ENCODE results near the gene PPM1A. TPM values are rescaled to one million over a fixed set of nuclear protein-coding genes. Genes with fewer than 3 reads are reported as not detected.

Gene PPM1A
- total and polyA plus RNA-seq, 3 experiments from 2014 or later: 22.3 to 55.3 (median 54.6) TPM

GRCh38 chr14:60232185-60232584 is 16.8 kb upstream of the PPM1A start:
- H3K27me3 ChIP-seq (ENCODE audit: insufficient read depth, low read length, poor library complexity, severe bottlenecking): no peaks in the 10 kb centered on the region

GRCh38 chr14:60233251-60233650 is 15.8 kb upstream of the PPM1A start:
- ChIA-PET POLR2A (no interaction called here), CTCF (no interaction called here)
- peaks cover 0 to 24% (median 1%) of the 10 kb centered on the region in 3 donors for H3K36me3 Mint-ChIP-seq
- H3K4me1 Mint-ChIP-seq: no peaks in the 10 kb centered on the region
- H3K27me3 ChIP-seq (ENCODE audit: insufficient read depth, low read length, poor library complexity, severe bottlenecking): no peaks in the 10 kb centered on the region
- H3K36me3 ChIP-seq (ENCODE audit: insufficient read depth, low read length): no peaks in the 10 kb centered on the region
- no peaks in the 10 kb centered on the region for H3K9me3 ChIP-seq (ENCODE audit: low read length)
- H3K4me3 Mint-ChIP-seq: no peak overlapping the region
- H3K27ac ChIP-seq (ENCODE audit: low read depth, low read length): no peak overlapping the region
- H3K27me3 Mint-ChIP-seq: peaks cover 3 to 16% of the 10 kb centered on the region in 2 donors
- H3K9me3 Mint-ChIP-seq: peaks cover 12 to 22% (median 16%) of the 10 kb centered on the region in 5 donors
- no peak overlapping the region for H3K4me3 ChIP-seq (ENCODE audit: low read length)
- H3K4me1 ChIP-seq (ENCODE audit: insufficient read depth, low read length): no peaks in the 10 kb centered on the region
- H3K27ac Mint-ChIP-seq: no peak overlapping the region
- no peak for DNase-seq

More at GRCh38 chr14:60232185-60232584, 16.8 kb upstream of the PPM1A start:
- Mint-ChIP-seq H3K27ac (no peak overlapping the region), H3K27me3 (peaks cover 3 to 13% of the 10 kb centered on the region in 2 donors), H3K4me3 (no peak overlapping the region), H3K4me1 (no peaks in the 10 kb centered on the region), H3K36me3 (peaks cover 0 to 24% (median 1%) of the 10 kb centered on the region in 3 donors), H3K9me3 (peaks cover 12 to 22% (median 16%) of the 10 kb centered on the region in 5 donors)
- Histone ChIP-seq H3K4me1 (ENCODE audit: insufficient read depth, low read length) (no peaks in the 10 kb centered on the region), H3K36me3 (ENCODE audit: insufficient read depth, low read length) (no peaks in the 10 kb centered on the region), H3K27ac (ENCODE audit: low read depth, low read length) (no peak overlapping the region), H3K4me3 (ENCODE audit: low read length) (no peak overlapping the region), H3K9me3 (ENCODE audit: low read length) (no peaks in the 10 kb centered on the region)
- no peak for DNase-seq
- CTCF ChIA-PET: no interaction called here
- POLR2A ChIA-PET: no interaction called here

GRCh38 chr14:60233891-60234290 is 15.1 kb upstream of the PPM1A start:
- H3K27me3 Mint-ChIP-seq: peaks cover 3 to 16% of the 10 kb centered on the region in 2 donors

GRCh38 chr14:60235440-60235839 is 13.6 kb upstream of the PPM1A start:
- Histone ChIP-seq H3K27ac (ENCODE audit: low read depth, low read length) (no peak overlapping the region), H3K4me1 (ENCODE audit: insufficient read depth, low read length) (no peaks in the 10 kb centered on the region), H3K4me3 (ENCODE audit: low read length) (no peak overlapping the region), H3K36me3 (ENCODE audit: insufficient read depth, low read length) (no peaks in the 10 kb centered on the region), H3K27me3 (ENCODE audit: insufficient read depth, low read length, poor library complexity, severe bottlenecking) (no peaks in the 10 kb centered on the region), H3K9me3 (ENCODE audit: low read length) (no peaks in the 10 kb centered on the region)
- Mint-ChIP-seq H3K36me3 (peaks cover 0 to 23% (median 1%) of the 10 kb centered on the region in 3 donors), H3K27me3 (peaks cover 3 to 16% of the 10 kb centered on the region in 2 donors), H3K4me3 (no peak overlapping the region), H3K9me3 (peaks cover 12 to 22% (median 16%) of the 10 kb centered on the region in 5 donors), H3K4me1 (no peaks in the 10 kb centered on the region), H3K27ac (no peak overlapping the region)
- ChIA-PET POLR2A (no interaction called here), CTCF (no interaction called here)
- DNase-seq: no peak

More at GRCh38 chr14:60233891-60234290, 15.1 kb upstream of the PPM1A start:
- H3K27ac ChIP-seq (ENCODE audit: low read depth, low read length): no peak overlapping the region
- Mint-ChIP-seq H3K4me3 (no peak overlapping the region), H3K9me3 (peaks cover 12 to 22% (median 16%) of the 10 kb centered on the region in 5 donors), H3K4me1 (no peaks in the 10 kb centered on the region), H3K36me3 (peaks cover 0 to 24% (median 1%) of the 10 kb centered on the region in 3 donors), H3K27ac (no peak overlapping the region)
- ChIA-PET POLR2A (no interaction called here), CTCF (no interaction called here)
- no peaks in the 10 kb centered on the region for H3K36me3 ChIP-seq (ENCODE audit: insufficient read depth, low read length)
- no peaks in the 10 kb centered on the region for H3K9me3 ChIP-seq (ENCODE audit: low read length)
- no peak for DNase-seq
- no peaks in the 10 kb centered on the region for H3K27me3 ChIP-seq (ENCODE audit: insufficient read depth, low read length, poor library complexity, severe bottlenecking)
- H3K4me3 ChIP-seq (ENCODE audit: low read length): no peak overlapping the region
- no peaks in the 10 kb centered on the region for H3K4me1 ChIP-seq (ENCODE audit: insufficient read depth, low read length)

- Histone ChIP-seq H3K27ac (ENCODE audit: low read depth, low read length) (no peak overlapping the region), H3K9me3 (ENCODE audit: low read length) (no peaks in the 10 kb centered on the region), H3K36me3 (ENCODE audit: insufficient read depth, low read length) (no peaks in the 10 kb centered on the region), H3K27me3 (ENCODE audit: insufficient read depth, low read length, poor library complexity, severe bottlenecking) (no peaks in the 10 kb centered on the region), H3K4me3 (ENCODE audit: low read length) (no peak overlapping the region), H3K4me1 (ENCODE audit: insufficient read depth, low read length) (no peaks in the 10 kb centered on the region)
- POLR2A ChIA-PET: no interaction called here
- Mint-ChIP-seq H3K36me3 (peaks cover 0 to 1% (median 0%) of the 10 kb centered on the region in 3 donors), H3K9me3 (no peaks in the 10 kb centered on the region), H3K27ac (no peak overlapping the region), H3K27me3 (peaks cover 6 to 20% of the 10 kb centered on the region in 2 donors), H3K4me1 (no peaks in the 10 kb centered on the region), H3K4me3 (no peak overlapping the region)
- CTCF ChIA-PET: interaction anchor here (2.0 kb wide), 1 partner anchor 8 kb away, joined by 6 read pairs; no protein-coding TSS in a partner anchor
- DNase-seq: no peak
Measured at GRCh38 chr14:60238955-60239354, 10.1 kb upstream of the PPM1A start.

GRCh38 chr14:60240139-60240856 is 8.7 kb upstream of the PPM1A start:
- H3K27me3 ChIP-seq (ENCODE audit: insufficient read depth, low read length, poor library complexity, severe bottlenecking): no peaks in the 10 kb centered on the region
- no peak for DNase-seq
- no peak overlapping the region for H3K27ac Mint-ChIP-seq
- POLR2A ChIA-PET: no interaction called here
- H3K9me3 Mint-ChIP-seq: no peaks in the 10 kb centered on the region
- H3K36me3 Mint-ChIP-seq: peaks cover 0 to 1% (median 0%) of the 10 kb centered on the region in 3 donors
- H3K4me1 Mint-ChIP-seq: no peaks in the 10 kb centered on the region
- no peak overlapping the region for H3K27ac ChIP-seq (ENCODE audit: low read depth, low read length)
- H3K4me3 ChIP-seq (ENCODE audit: low read length): no peak overlapping the region
- no peaks in the 10 kb centered on the region for H3K36me3 ChIP-seq (ENCODE audit: insufficient read depth, low read length)
- CTCF ChIA-PET: no interaction called here
- no peak overlapping the region for H3K4me3 Mint-ChIP-seq
- no peaks in the 10 kb centered on the region for H3K9me3 ChIP-seq (ENCODE audit: low read length)
- H3K27me3 Mint-ChIP-seq: peaks cover 6 to 17% of the 10 kb centered on the region in 2 donors
- H3K4me1 ChIP-seq (ENCODE audit: insufficient read depth, low read length): no peaks in the 10 kb centered on the region

GRCh38 chr14:60241091-60241490 is 7.9 kb upstream of the PPM1A start:
- Histone ChIP-seq H3K4me1 (ENCODE audit: insufficient read depth, low read length) (no peaks in the 10 kb centered on the region), H3K9me3 (ENCODE audit: low read length) (no peaks in the 10 kb centered on the region), H3K4me3 (ENCODE audit: low read length) (no peak overlapping the region), H3K36me3 (ENCODE audit: insufficient read depth, low read length) (no peaks in the 10 kb centered on the region), H3K27ac (ENCODE audit: low read depth, low read length) (no peak overlapping the region), H3K27me3 (ENCODE audit: insufficient read depth, low read length, poor library complexity, severe bottlenecking) (no peaks in the 10 kb centered on the region)
- H3K27me3 Mint-ChIP-seq: peaks cover 6 to 11% of the 10 kb centered on the region in 2 donors
- no peak overlapping the region for H3K27ac Mint-ChIP-seq
- H3K4me1 Mint-ChIP-seq: no peaks in the 10 kb centered on the region
- ChIA-PET CTCF (no interaction called here), POLR2A (no interaction called here)
- DNase-seq: no peak
- H3K36me3 Mint-ChIP-seq: no peaks in the 10 kb centered on the region
- H3K9me3 Mint-ChIP-seq: no peaks in the 10 kb centered on the region
- no peak overlapping the region for H3K4me3 Mint-ChIP-seq

- no peak overlapping the region for H3K27ac Mint-ChIP-seq
- no peaks in the 10 kb centered on the region for H3K9me3 ChIP-seq (ENCODE audit: low read length)
- H3K27me3 Mint-ChIP-seq: peaks cover 5 to 6% of the 10 kb centered on the region in 2 donors
- no peaks in the 10 kb centered on the region for H3K36me3 Mint-ChIP-seq
- H3K27ac ChIP-seq (ENCODE audit: low read depth, low read length): no peak overlapping the region
- H3K36me3 ChIP-seq (ENCODE audit: insufficient read depth, low read length): no peaks in the 10 kb centered on the region
- no peaks in the 10 kb centered on the region for H3K9me3 Mint-ChIP-seq
- H3K4me1 Mint-ChIP-seq: peaks cover 2 to 6% (median 4%) of the 10 kb centered on the region in 3 donors
- ChIA-PET CTCF (interaction anchor here (1.8 kb wide), 1 partner anchor 24 kb away, joined by 5 read pairs; no protein-coding TSS in a partner anchor), POLR2A (no interaction called here)
- H3K4me3 ChIP-seq (ENCODE audit: low read length): no peak overlapping the region
- no peaks in the 10 kb centered on the region for H3K4me1 ChIP-seq (ENCODE audit: insufficient read depth, low read length)
- H3K4me3 Mint-ChIP-seq: no peak overlapping the region
- H3K27me3 ChIP-seq (ENCODE audit: insufficient read depth, low read length, poor library complexity, severe bottlenecking): no peaks in the 10 kb centered on the region
- peak in 1 of 5 donors; percentile 12 for DNase-seq
Measured at GRCh38 chr14:60242429-60242828, 6.6 kb upstream of the PPM1A start.

Measured in CD8-positive, alpha-beta memory T cell (primary cell).